ENCODE measurements around the gene GBA2. TPM values are rescaled to one million over a fixed set of nuclear protein-coding genes. Genes with fewer than 3 reads are reported as not detected.
A peak's percentile ranks its signal among the peaks of the same experiment; 100 is the strongest.

GBA2 gene
- total RNA-seq, 6 donors from 2014 or later, result 60.4 to 189 (median 77.0) TPM

- Histone ChIP-seq H3K9me3 (no peaks in the 10 kb centered on the region), H3K27me3 (no peaks in the 10 kb centered on the region), H3K4me1 (peaks cover 28 to 65% (median 46%) of the 10 kb centered on the region in 4 donors), H3K27ac (peak overlapping the region in 1 of 4 donors; percentile 97), H3K4me3 (peak overlapping the region in 3 of 4 donors; percentile 87 to 90 (median 90)), H3K36me3 (peaks cover 12 to 47% (median 38%) of the 10 kb centered on the region in 4 donors)
- WGBS, 2 donors, result 48 to 58% methylated on average over 1 of the region's 1 CpG
- TF ChIP-seq CTCF (IDR thresholded peaks at IDR 0.05), result no peak
- TF ChIP-seq POLR2AphosphoS5 (IDR thresholded peaks at IDR 0.05), result no peak
- TF ChIP-seq POLR2A (IDR thresholded peaks at IDR 0.05), result no peak
- TF ChIP-seq EP300 (IDR thresholded peaks at IDR 0.05), result no peak
- ATAC-seq (ENCODE audit: low FRiP score in 2 of 2) (no peak), DNase-seq (no peak)
Observed at GRCh38 chr9:35745569-35745968, 3.5 kb downstream of the GBA2 start.

GRCh38 chr9:35743880-35744518 lies 5.0 kb downstream of the GBA2 start:
- 84 to 88% methylated on average over 8 of the region's 8 CpGs for WGBS, 2 donors
- Histone ChIP-seq H3K4me3 (no peak overlapping the region), H3K27me3 (no peaks in the 10 kb centered on the region), H3K4me1 (peaks cover 21 to 52% (median 37%) of the 10 kb centered on the region in 4 donors), H3K27ac (peak overlapping the region in 3 of 4 donors; percentile 37 to 43 (median 38)), H3K36me3 (peaks cover 27 to 60% (median 53%) of the 10 kb centered on the region in 4 donors), H3K9me3 (no peaks in the 10 kb centered on the region)
- ATAC-seq (ENCODE audit: low FRiP score in 2 of 2) (no peak), DNase-seq (no peak)
- TF ChIP-seq POLR2AphosphoS5 (IDR thresholded peaks at IDR 0.05), result no peak
- no peak for TF ChIP-seq CTCF (IDR thresholded peaks at IDR 0.05)
- no peak for TF ChIP-seq POLR2A (IDR thresholded peaks at IDR 0.05)
- TF ChIP-seq EP300 (IDR thresholded peaks at IDR 0.05), result no peak

- ATAC-seq (ENCODE audit: low FRiP score in 2 of 2) (no peak), DNase-seq (no peak)
- Histone ChIP-seq H3K27ac (peak overlapping the region in 2 of 4 donors; percentile 37 to 38), H3K4me3 (no peak overlapping the region), H3K4me1 (peaks cover 21 to 51% (median 37%) of the 10 kb centered on the region in 4 donors), H3K27me3 (no peaks in the 10 kb centered on the region), H3K9me3 (no peaks in the 10 kb centered on the region), H3K36me3 (peaks cover 32 to 66% (median 59%) of the 10 kb centered on the region in 4 donors)
- TF ChIP-seq EP300 (IDR thresholded peaks at IDR 0.05) (no peak), POLR2AphosphoS5 (IDR thresholded peaks at IDR 0.05) (no peak), POLR2A (IDR thresholded peaks at IDR 0.05) (no peak), CTCF (IDR thresholded peaks at IDR 0.05) (no peak)
- WGBS, 2 donors, result 56 to 62% methylated on average over 2 of the region's 2 CpGs
Observed at GRCh38 chr9:35743452-35743851, 5.6 kb downstream of the GBA2 start.

- no peak for DNase-seq
- Histone ChIP-seq H3K9me3 (no peaks in the 10 kb centered on the region), H3K27ac (no peak overlapping the region), H3K36me3 (peaks cover 48 to 83% (median 76%) of the 10 kb centered on the region in 4 donors), H3K4me1 (peaks cover 12 to 34% (median 23%) of the 10 kb centered on the region in 4 donors), H3K27me3 (no peaks in the 10 kb centered on the region), H3K4me3 (no peak overlapping the region)
- WGBS, 2 donors, result 75 to 83% methylated on average over 7 of the region's 7 CpGs
- no peak for ATAC-seq (ENCODE audit: low FRiP score in 2 of 2)
- TF ChIP-seq EP300 (IDR thresholded peaks at IDR 0.05), result no peak
- TF ChIP-seq POLR2A (IDR thresholded peaks at IDR 0.05), result no peak
Observed at GRCh38 chr9:35741740-35742139, 7.3 kb downstream of the GBA2 start.

GRCh38 chr9:35740243-35740642 lies 8.8 kb downstream of the GBA2 start:
- Histone ChIP-seq H3K27me3 (no peaks in the 10 kb centered on the region), H3K4me1 (peaks cover 0 to 29% (median 15%) of the 10 kb centered on the region in 4 donors), H3K4me3 (no peak overlapping the region), H3K36me3 (peaks cover 59 to 98% (median 90%) of the 10 kb centered on the region in 4 donors), H3K9me3 (no peaks in the 10 kb centered on the region), H3K27ac (no peak overlapping the region)
- ATAC-seq (ENCODE audit: low FRiP score in 2 of 2) (no peak), DNase-seq (no peak)
- TF ChIP-seq CTCF (IDR thresholded peaks at IDR 0.05) (no peak), POLR2A (IDR thresholded peaks at IDR 0.05) (no peak), POLR2AphosphoS5 (IDR thresholded peaks at IDR 0.05) (no peak), EP300 (IDR thresholded peaks at IDR 0.05) (no peak)
- WGBS, 2 donors, result 92 to 96% methylated on average over 4 to 6 of the region's 6 CpGs
